SK-N-SH treated with all-trans-retinoic acid at 6 μM for 48 hours (cell line): Measurements from ENCODE around the gene CASP6.

Source experiments
- ATAC-seq: fragments of 200-7000 bp; cut with Tn5 transposase; 3 replicates; pipeline ENCODE4 v1.9.1; 2020; ENCODE audit warnings: mild to moderate bottlenecking, moderate library complexity
- ARNTL ChIP-seq: fragments of 450-650 bp; formaldehyde crosslinking; IDR thresholded peaks from 2 replicates; pipeline ENCODE4 v1.5.0; 2020; ENCODE audit warnings: low read depth, mild to moderate bottlenecking, moderate library complexity, borderline replicate concordance
- BACH2 ChIP-seq: fragments of 250-450 bp; sonication (Bioruptor Pico); IDR thresholded peaks from 2 replicates; pipeline ENCODE4 v1.9.0; 2021; ENCODE audit warnings: mild to moderate bottlenecking, borderline replicate concordance
- CREB5 ChIP-seq: fragments of 250-450 bp; sonication (Bioruptor Pico); IDR thresholded peaks from 2 replicates; pipeline ENCODE4 v1.5.1; 2020; ENCODE audit warnings: low read depth, mild to moderate bottlenecking, moderate library complexity
- CSDC2 ChIP-seq: fragments of 250-450 bp; sonication (Bioruptor Pico); IDR thresholded peaks from 2 replicates; pipeline ENCODE4 v1.5.0; 2020; ENCODE audit warnings: mild to moderate bottlenecking, moderate library complexity
- ESRRG ChIP-seq: fragments of 250-450 bp; sonication (Bioruptor Pico); IDR thresholded peaks from 2 replicates; pipeline ENCODE4 v1.6.1; 2021; ENCODE audit warnings: mild to moderate bottlenecking
- GLIS3 ChIP-seq: fragments of 250-450 bp; sonication (Bioruptor Pico); IDR thresholded peaks from 2 replicates; pipeline ENCODE4 v1.5.0; 2020; ENCODE audit warnings: mild to moderate bottlenecking, moderate library complexity
- ISL1 ChIP-seq: fragments of 250-450 bp; sonication (Bioruptor Pico); IDR thresholded peaks from 2 replicates; pipeline ENCODE4 v2.1.2; 2022; ENCODE audit warnings: mild to moderate bottlenecking, moderate library complexity
- OSR1 ChIP-seq: fragments of 250-450 bp; sonication (Bioruptor Pico); IDR thresholded peaks from 2 replicates; pipeline ENCODE4 v1.8.0; 2022; ENCODE audit warnings: moderate library complexity, mild to moderate bottlenecking, inconsistent platforms
- POU6F1 ChIP-seq: fragments of 250-450 bp; sonication (Bioruptor Pico); IDR thresholded peaks from 2 replicates; pipeline ENCODE4 v1.8.0; 2021; ENCODE audit warnings: low read depth, mild to moderate bottlenecking, moderate library complexity, borderline replicate concordance
- PPARA ChIP-seq: fragments of 250-450 bp; sonication (Bioruptor Pico); IDR thresholded peaks from 2 replicates; pipeline ENCODE4 v1.5.0; 2020; ENCODE audit warnings: mild to moderate bottlenecking, borderline replicate concordance
- RARB ChIP-seq: fragments of 250-450 bp; sonication (Bioruptor Pico); IDR thresholded peaks from 2 replicates; pipeline ENCODE4 v1.8.0; 2021; ENCODE audit warnings: mild to moderate bottlenecking, moderate library complexity
- SNAI2 ChIP-seq: fragments of 250-450 bp; sonication (Bioruptor Pico); IDR thresholded peaks from 2 replicates; pipeline ENCODE4 v1.5.0; 2020; ENCODE audit warnings: mild to moderate bottlenecking, moderate library complexity
- TCF4 ChIP-seq: fragments of 250-450 bp; sonication (Bioruptor Pico); IDR thresholded peaks from 2 replicates; pipeline ENCODE4 v1.8.0; 2021; ENCODE audit warnings: mild to moderate bottlenecking, moderate library complexity, borderline replicate concordance
- ZC3H10 ChIP-seq: fragments of 250-450 bp; sonication (Bioruptor Pico); IDR thresholded peaks from 2 replicates; pipeline ENCODE4 v1.5.1; 2021; ENCODE audit warnings: mild to moderate bottlenecking, moderate library complexity
- ZFP3 ChIP-seq: fragments of 250-450 bp; sonication (Bioruptor Pico); IDR thresholded peaks from 2 replicates; pipeline ENCODE4 v1.5.0; 2020; ENCODE audit warnings: mild to moderate bottlenecking, moderate library complexity
- ZNF565 ChIP-seq: fragments of 450-650 bp; formaldehyde crosslinking; conservative IDR thresholded peaks from 2 replicates; pipeline ENCODE4 v1.5.0; 2020; ENCODE audit warnings: low read depth, mild to moderate bottlenecking, moderate library complexity
- ZNF70 ChIP-seq: fragments of 450-650 bp; formaldehyde crosslinking; IDR thresholded peaks from 2 replicates; pipeline ENCODE4 v1.5.0; 2020; ENCODE audit warnings: mild to moderate bottlenecking, moderate library complexity
- TF ChIP-seq, protein P1 (sequence below): fragments of 250-450 bp; sonication (Bioruptor Pico); IDR thresholded peaks from 2 replicates; pipeline ENCODE4 v1.5.1; 2021; ENCODE audit warnings: mild to moderate bottlenecking, moderate library complexity
- TF ChIP-seq, protein P2 (sequence below): fragments of 250-450 bp; sonication (Bioruptor Pico); IDR thresholded peaks from 2 replicates; pipeline ENCODE4 v1.8.0; 2020; ENCODE audit warnings: mild to moderate bottlenecking, moderate library complexity, borderline replicate concordance
- TF ChIP-seq, protein P3 (sequence below): fragments of 250-450 bp; sonication (Bioruptor Pico); IDR thresholded peaks from 2 replicates; pipeline ENCODE4 v1.5.0; 2020; ENCODE audit warnings: mild to moderate bottlenecking, moderate library complexity

CASP6 gene

DNA sequence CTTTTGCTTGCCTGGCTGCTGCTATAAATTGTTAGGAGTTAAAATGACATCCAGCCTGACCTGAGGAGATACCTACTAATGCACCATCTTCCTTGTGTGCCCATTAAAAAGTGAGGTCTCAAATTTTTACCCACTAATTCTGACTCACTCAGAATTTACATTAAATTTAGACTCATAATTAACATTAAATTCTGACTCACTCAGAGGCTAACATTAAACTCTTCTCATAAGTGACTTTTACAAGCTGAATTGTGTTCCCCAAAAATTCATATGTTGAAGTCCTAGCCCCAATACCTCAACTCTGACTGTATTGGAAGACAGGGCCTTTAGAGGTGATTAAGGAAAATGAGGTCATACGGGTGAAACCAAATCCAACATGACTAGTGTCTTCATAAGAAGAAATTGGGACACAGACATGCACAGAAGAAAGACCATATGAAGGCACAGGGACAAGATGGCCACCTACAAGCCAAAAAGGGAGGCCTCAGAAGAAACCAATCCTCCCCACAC is 11.8 kb downstream of the CASP6 start (continued):
- no peak for TF ChIP-seq POU6F1 (CRISPR knock-in tag)

GRCh38 chr4:109690690-109691410 is 12.4 kb downstream of the CASP6 start:
- no peak for TF ChIP-seq GLIS3
- no peak for TF ChIP-seq CSDC2 (CRISPR knock-in tag)
- TF ChIP-seq ZNF70 (CRISPR knock-in tag): no peak
- no peak for TF ChIP-seq CREB5
- TF ChIP-seq OSR1 (CRISPR knock-in tag): no peak
- TF ChIP-seq ZFP3 (CRISPR knock-in tag): no peak
- TF ChIP-seq, protein P1, sequence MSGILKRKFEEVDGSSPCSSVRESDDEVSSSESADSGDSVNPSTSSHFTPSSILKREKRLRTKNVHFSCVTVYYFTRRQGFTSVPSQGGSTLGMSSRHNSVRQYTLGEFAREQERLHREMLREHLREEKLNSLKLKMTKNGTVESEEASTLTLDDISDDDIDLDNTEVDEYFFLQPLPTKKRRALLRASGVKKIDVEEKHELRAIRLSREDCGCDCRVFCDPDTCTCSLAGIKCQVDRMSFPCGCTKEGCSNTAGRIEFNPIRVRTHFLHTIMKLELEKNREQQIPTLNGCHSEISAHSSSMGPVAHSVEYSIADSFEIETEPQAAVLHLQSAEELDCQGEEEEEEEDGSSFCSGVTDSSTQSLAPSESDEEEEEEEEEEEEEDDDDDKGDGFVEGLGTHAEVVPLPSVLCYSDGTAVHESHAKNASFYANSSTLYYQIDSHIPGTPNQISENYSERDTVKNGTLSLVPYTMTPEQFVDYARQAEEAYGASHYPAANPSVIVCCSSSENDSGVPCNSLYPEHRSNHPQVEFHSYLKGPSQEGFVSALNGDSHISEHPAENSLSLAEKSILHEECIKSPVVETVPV (CRISPR knock-in tag): no peak
- no peak for TF ChIP-seq ISL1 (CRISPR knock-in tag)
- no peak for TF ChIP-seq PPARA
- TF ChIP-seq ARNTL (CRISPR knock-in tag): no peak
- TF ChIP-seq, protein P2, sequence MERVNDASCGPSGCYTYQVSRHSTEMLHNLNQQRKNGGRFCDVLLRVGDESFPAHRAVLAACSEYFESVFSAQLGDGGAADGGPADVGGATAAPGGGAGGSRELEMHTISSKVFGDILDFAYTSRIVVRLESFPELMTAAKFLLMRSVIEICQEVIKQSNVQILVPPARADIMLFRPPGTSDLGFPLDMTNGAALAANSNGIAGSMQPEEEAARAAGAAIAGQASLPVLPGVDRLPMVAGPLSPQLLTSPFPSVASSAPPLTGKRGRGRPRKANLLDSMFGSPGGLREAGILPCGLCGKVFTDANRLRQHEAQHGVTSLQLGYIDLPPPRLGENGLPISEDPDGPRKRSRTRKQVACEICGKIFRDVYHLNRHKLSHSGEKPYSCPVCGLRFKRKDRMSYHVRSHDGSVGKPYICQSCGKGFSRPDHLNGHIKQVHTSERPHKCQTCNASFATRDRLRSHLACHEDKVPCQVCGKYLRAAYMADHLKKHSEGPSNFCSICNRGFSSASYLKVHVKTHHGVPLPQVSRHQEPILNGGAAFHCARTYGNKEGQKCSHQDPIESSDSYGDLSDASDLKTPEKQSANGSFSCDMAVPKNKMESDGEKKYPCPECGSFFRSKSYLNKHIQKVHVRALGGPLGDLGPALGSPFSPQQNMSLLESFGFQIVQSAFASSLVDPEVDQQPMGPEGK: no peak
- no peak for TF ChIP-seq POU6F1 (CRISPR knock-in tag)
- TF ChIP-seq TCF4 (CRISPR knock-in tag): no peak
- no peak for TF ChIP-seq ZC3H10 (CRISPR knock-in tag)
- no peak for TF ChIP-seq ZNF565 (CRISPR knock-in tag)
- TF ChIP-seq BACH2 (CRISPR knock-in tag): no peak
- TF ChIP-seq, protein P3, sequence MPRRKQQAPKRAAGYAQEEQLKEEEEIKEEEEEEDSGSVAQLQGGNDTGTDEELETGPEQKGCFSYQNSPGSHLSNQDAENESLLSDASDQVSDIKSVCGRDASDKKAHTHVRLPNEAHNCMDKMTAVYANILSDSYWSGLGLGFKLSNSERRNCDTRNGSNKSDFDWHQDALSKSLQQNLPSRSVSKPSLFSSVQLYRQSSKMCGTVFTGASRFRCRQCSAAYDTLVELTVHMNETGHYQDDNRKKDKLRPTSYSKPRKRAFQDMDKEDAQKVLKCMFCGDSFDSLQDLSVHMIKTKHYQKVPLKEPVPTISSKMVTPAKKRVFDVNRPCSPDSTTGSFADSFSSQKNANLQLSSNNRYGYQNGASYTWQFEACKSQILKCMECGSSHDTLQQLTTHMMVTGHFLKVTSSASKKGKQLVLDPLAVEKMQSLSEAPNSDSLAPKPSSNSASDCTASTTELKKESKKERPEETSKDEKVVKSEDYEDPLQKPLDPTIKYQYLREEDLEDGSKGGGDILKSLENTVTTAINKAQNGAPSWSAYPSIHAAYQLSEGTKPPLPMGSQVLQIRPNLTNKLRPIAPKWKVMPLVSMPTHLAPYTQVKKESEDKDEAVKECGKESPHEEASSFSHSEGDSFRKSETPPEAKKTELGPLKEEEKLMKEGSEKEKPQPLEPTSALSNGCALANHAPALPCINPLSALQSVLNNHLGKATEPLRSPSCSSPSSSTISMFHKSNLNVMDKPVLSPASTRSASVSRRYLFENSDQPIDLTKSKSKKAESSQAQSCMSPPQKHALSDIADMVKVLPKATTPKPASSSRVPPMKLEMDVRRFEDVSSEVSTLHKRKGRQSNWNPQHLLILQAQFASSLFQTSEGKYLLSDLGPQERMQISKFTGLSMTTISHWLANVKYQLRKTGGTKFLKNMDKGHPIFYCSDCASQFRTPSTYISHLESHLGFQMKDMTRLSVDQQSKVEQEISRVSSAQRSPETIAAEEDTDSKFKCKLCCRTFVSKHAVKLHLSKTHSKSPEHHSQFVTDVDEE (CRISPR knock-in tag): no peak
- no peak for TF ChIP-seq RARB
- TF ChIP-seq SNAI2 (CRISPR knock-in tag): no peak
- no peak for TF ChIP-seq ESRRG (CRISPR knock-in tag)
- ATAC-seq: no peak
